ENCODE results near the gene EPHA2.

GRCh38 chr1:16076031-16076864, 79.6 kb downstream of the EPHA2 start:
- TF ChIP-seq POLR2A (IDR thresholded peaks at IDR 0.05) (no peak), CTCF (IDR thresholded peaks at IDR 0.05) (no peak)

Data from tibial nerve (tissue), 3 donors.